Measurements from ENCODE around the gene HBZ. TPM values are rescaled to one million over a fixed set of nuclear protein-coding genes. Genes with fewer than 3 reads are reported as not detected.
"Not testable (repeated sequence)": the region's sequence is repeated elsewhere in the genome, so short reads cannot be mapped to it uniquely, and the experiment has no call there.

HBZ gene
- total RNA-seq, result not detected in 2 replicates

GRCh38 chr16:152141-153128 is at the start of gene HBZ:
Gene HBZ (plus strand): TSS chr16:152644. CDS start chr16:152910, 266 bp downstream.
- DNase-seq (ENCODE audit: extremely low read depth, low read depth, low spot score), result no peak

GRCh38 chr16:104355-104754 is 48.1 kb upstream of the HBZ start:
- DNase-seq (ENCODE audit: extremely low read depth, low read depth, low spot score), result no peak

- no peak for DNase-seq (ENCODE audit: extremely low read depth, low read depth, low spot score)
These were observed 47.5 kb upstream of the HBZ start for GRCh38 chr16:104928-105327.

GRCh38 chr16:105521-105920 is 46.9 kb upstream of the HBZ start:
- no peak for DNase-seq (ENCODE audit: extremely low read depth, low read depth, low spot score)

GRCh38 chr16:106623-107324 is 45.7 kb upstream of the HBZ start:
- peak; percentile 68 for DNase-seq (ENCODE audit: extremely low read depth, low read depth, low spot score)

- DNase-seq (ENCODE audit: extremely low read depth, low read depth, low spot score), result no peak
These were observed 40.1 kb upstream of the HBZ start for GRCh38 chr16:112153-112840.

- no peak for DNase-seq (ENCODE audit: extremely low read depth, low read depth, low spot score)
These were observed 38.1 kb upstream of the HBZ start for GRCh38 chr16:114327-114726.

GRCh38 chr16:116015-116414 is 36.4 kb upstream of the HBZ start:
- DNase-seq (ENCODE audit: extremely low read depth, low read depth, low spot score), result no peak

GRCh38 chr16:117379-118365 is 34.8 kb upstream of the HBZ start:
- no peak for DNase-seq (ENCODE audit: extremely low read depth, low read depth, low spot score)

- no peak for DNase-seq (ENCODE audit: extremely low read depth, low read depth, low spot score)
These were observed 33.6 kb upstream of the HBZ start for GRCh38 chr16:118857-119256.

- no peak for DNase-seq (ENCODE audit: extremely low read depth, low read depth, low spot score)
These were observed 33.1 kb upstream of the HBZ start for GRCh38 chr16:119295-119694.

GRCh38 chr16:119835-120491 is 32.5 kb upstream of the HBZ start:
- DNase-seq (ENCODE audit: extremely low read depth, low read depth, low spot score), result no peak

- no peak for DNase-seq (ENCODE audit: extremely low read depth, low read depth, low spot score)
These were observed 31.7 kb upstream of the HBZ start for GRCh38 chr16:120756-121155.

GRCh38 chr16:122361-122760 is 30.1 kb upstream of the HBZ start:
- DNase-seq (ENCODE audit: extremely low read depth, low read depth, low spot score), result no peak

- DNase-seq (ENCODE audit: extremely low read depth, low read depth, low spot score), result not testable (repeated sequence)
These were observed 28.7 kb upstream of the HBZ start for GRCh38 chr16:123558-124350.

- DNase-seq (ENCODE audit: extremely low read depth, low read depth, low spot score), result no peak
These were observed 27.4 kb upstream of the HBZ start for GRCh38 chr16:125011-125410.

- DNase-seq (ENCODE audit: extremely low read depth, low read depth, low spot score), result no peak
These were observed 23.4 kb upstream of the HBZ start for GRCh38 chr16:129075-129474.

- DNase-seq (ENCODE audit: extremely low read depth, low read depth, low spot score), result no peak
These were observed 21.8 kb upstream of the HBZ start for GRCh38 chr16:130533-131173.
